Mammary epithelial cell (primary cell): ENCODE data around the gene FOXD1.

Experiments used
- CTCF ChIP-seq, 2 donors: IDR thresholded peaks in 1 of 2; conservative IDR thresholded peaks in 1 of 2; 2 replicates each; pipeline ENCODE4 v1.5.1; 2011 to 2012; ENCODE audit warnings: inconsistent platforms in 2 of 2, low read length in 2 of 2, mild to moderate bottlenecking in 2 of 2, control low read depth in 1 of 2, low read depth in 1 of 2; ENCODE audit not compliant: insufficient read depth in 1 of 2; ENCODE audit errors: extremely low read depth in 1 of 2
- EZH2 ChIP-seq: IDR thresholded peaks from 2 replicates; pipeline ENCODE4 v1.6.1; 2012; ENCODE audit warnings: low read length, inconsistent platforms, borderline replicate concordance

GRCh38 chr5:73485715-73486114 lies 37.1 kb upstream of the FOXD1 start:
- TF ChIP-seq CTCF (conservative IDR thresholded peaks at IDR 0.05 in 1 of 2, IDR thresholded peaks at IDR 0.05 in 1 of 2; ENCODE audit: extremely low read depth in 1 of 2, insufficient read depth in 1 of 2, low read depth in 1 of 2, low read length in 2 of 2) (no peak), EZH2 (no peak)
